ENCODE results near the gene SLC22A23.
A peak's percentile ranks its signal among the peaks of the same experiment; 100 is the strongest.

SLC22A23 gene

GRCh38 chr6:3468585-3468984 lies 11.7 kb upstream of the SLC22A23 start:
- DNase-seq = no peak

GRCh38 chr6:3467996-3468395 lies 11.1 kb upstream of the SLC22A23 start:
- no peak for DNase-seq

GRCh38 chr6:3466488-3467219 lies 9.8 kb upstream of the SLC22A23 start:
- no peak for DNase-seq

GRCh38 chr6:3460253-3460652 lies 3.4 kb upstream of the SLC22A23 start:
- DNase-seq = no peak

GRCh38 chr6:3458706-3459421 lies 2.0 kb upstream of the SLC22A23 start:
- no peak for DNase-seq

GRCh38 chr6:3457710-3458602 lies 1.1 kb upstream of the SLC22A23 start:
- DNase-seq = no peak

- DNase-seq = peak; percentile 45 to 68 (median 54)
These were observed 404 bp downstream of the SLC22A23 start for GRCh38 chr6:3456395-3456897.

- peak in 2 of 3 donors; percentile 7 to 27 for DNase-seq
These were observed 1.1 kb downstream of the SLC22A23 start for GRCh38 chr6:3455569-3456394.

GRCh38 chr6:3455147-3455568 lies 1.7 kb downstream of the SLC22A23 start:
- peak; percentile 47 to 58 (median 51) for DNase-seq

- DNase-seq = no peak
These were observed 2.4 kb downstream of the SLC22A23 start for GRCh38 chr6:3454273-3455010.

- no peak for DNase-seq
These were observed 3.2 kb downstream of the SLC22A23 start for GRCh38 chr6:3453413-3454272.

GRCh38 chr6:3451498-3451897 lies 5.4 kb downstream of the SLC22A23 start:
- DNase-seq = no peak

- DNase-seq = no peak
These were observed 6.0 kb downstream of the SLC22A23 start for GRCh38 chr6:3450888-3451287.

GRCh38 chr6:3449750-3450305 lies 7.0 kb downstream of the SLC22A23 start:
- DNase-seq = no peak

GRCh38 chr6:3449321-3449720 lies 7.5 kb downstream of the SLC22A23 start:
- no peak for DNase-seq

GRCh38 chr6:3447005-3447404 lies 9.8 kb downstream of the SLC22A23 start:
- DNase-seq = no peak

GRCh38 chr6:3446184-3446583 lies 10.7 kb downstream of the SLC22A23 start:
- DNase-seq = no peak

- DNase-seq = no peak
These were observed 12.4 kb downstream of the SLC22A23 start for GRCh38 chr6:3444276-3445088.

- no peak for DNase-seq
These were observed 13.7 kb downstream of the SLC22A23 start for GRCh38 chr6:3443221-3443515.

Measured in suppressor macrophage treated with lipopolysaccharide for 1 hour (primary cell).